A673 (cell line): ENCODE measurements around the gene TMEM26. TPM values are rescaled to one million over a fixed set of nuclear protein-coding genes. Genes with fewer than 3 reads are reported as not detected.

Experiments
- BruUV-seq: library from RNA; stranded (reverse); fragments of 400-500 nt; replicated peaks from 2 replicates; lab custom pipeline; 2021; lab: Mats Ljungman, UMichigan
- CTCF ChIA-PET: fragments of 300-600 bp; sonication (Branson Sonifier 250); formaldehyde crosslinking; loops from one replicate; lab custom pipeline; 2022; ENCODE audit warnings: antibody characterized with exemption; lab: Charles Lee
- POLR2A ChIA-PET: fragments of 300-600 bp; sonication (Branson Sonifier 250); formaldehyde crosslinking; loops from one replicate; lab custom pipeline; 2022; ENCODE audit warnings: antibody characterized with exemption; ENCODE audit not compliant: low non-redundant PET; lab: Charles Lee
- DNase-seq: peaks from one replicate; pipeline ENCODE4 v3.0.0-alpha.2; 2015; ENCODE audit warnings: low spot score
- H3K27ac ChIP-seq: fragments of 200-600 bp; sonication (generic); 2 replicates; pipeline ENCODE4 v1.5.1; 2016; ENCODE audit warnings: mixed run types, low read depth, mild to moderate bottlenecking, mixed read lengths, antibody characterized with exemption, low read length; ENCODE audit not compliant: poor library complexity, severe bottlenecking
- H3K27me3 ChIP-seq: fragments of 200-600 bp; sonication (generic); replicated peaks from 2 replicates; pipeline ENCODE4 v1.6.1; 2017; ENCODE audit warnings: mixed run types, low read depth, mild to moderate bottlenecking, mixed read lengths, antibody characterized with exemption, low read length; ENCODE audit not compliant: insufficient read depth, poor library complexity
- H3K36me3 ChIP-seq: fragments of 200-600 bp; sonication (generic); 2 replicates; pipeline ENCODE4 v1.6.1; 2016; ENCODE audit warnings: mixed run types, mild to moderate bottlenecking, mixed read lengths, antibody characterized with exemption, low read length; ENCODE audit not compliant: insufficient read depth, poor library complexity, severe bottlenecking
- H3K4me1 ChIP-seq: fragments of 200-600 bp; sonication (generic); 2 replicates; pipeline ENCODE4 v1.6.1; 2017; ENCODE audit warnings: mixed run types, mild to moderate bottlenecking, mixed read lengths, antibody characterized with exemption, low read length; ENCODE audit not compliant: insufficient read depth, poor library complexity, severe bottlenecking
- H3K4me3 ChIP-seq: fragments of 200-600 bp; sonication (generic); 2 replicates; pipeline ENCODE4 v1.5.1; 2016; ENCODE audit warnings: low read depth, mixed run types, mild to moderate bottlenecking, mixed read lengths, low read length; ENCODE audit not compliant: poor library complexity, severe bottlenecking
- H3K9me3 ChIP-seq: fragments of 200-600 bp; sonication (generic); 2 replicates; pipeline ENCODE4 v1.6.1; 2016; ENCODE audit warnings: mixed run types, low read depth, mild to moderate bottlenecking, mixed read lengths, antibody characterized with exemption, low read length; ENCODE audit not compliant: poor library complexity, severe bottlenecking
- CTCF ChIP-seq: fragments of 300-800, 200-600 bp; sonication (generic); conservative IDR thresholded peaks from 2 replicates; pipeline ENCODE4 v1.5.1; 2017; ENCODE audit warnings: low read depth, mild to moderate bottlenecking, antibody characterized with exemption, low read length, moderate library complexity, mixed read lengths
- EZH2 ChIP-seq: fragments of 200-600 bp; sonication (generic); IDR thresholded peaks from 2 replicates; pipeline ENCODE4 v1.6.1; 2017; ENCODE audit warnings: borderline replicate concordance, low read depth, mild to moderate bottlenecking, mixed read lengths, antibody characterized with exemption, low read length; ENCODE audit not compliant: poor library complexity, severe bottlenecking
- intact Hi-C: fragments of 100-400 bp; cut with micrococcal nuclease; formaldehyde crosslinking; loops from one replicate; pipeline ENCODE4 v1.10.0; 2022; ENCODE audit not compliant: unreplicated experiment
- total RNA-seq: library from RNA; stranded (reverse); gene quantifications from 2 replicates; pipeline ENCODE4 v1.2.3, GENCODE V29; 2021

TMEM26 gene
- total RNA-seq, 1 experiment from 2014 or later = not detected

DNA sequence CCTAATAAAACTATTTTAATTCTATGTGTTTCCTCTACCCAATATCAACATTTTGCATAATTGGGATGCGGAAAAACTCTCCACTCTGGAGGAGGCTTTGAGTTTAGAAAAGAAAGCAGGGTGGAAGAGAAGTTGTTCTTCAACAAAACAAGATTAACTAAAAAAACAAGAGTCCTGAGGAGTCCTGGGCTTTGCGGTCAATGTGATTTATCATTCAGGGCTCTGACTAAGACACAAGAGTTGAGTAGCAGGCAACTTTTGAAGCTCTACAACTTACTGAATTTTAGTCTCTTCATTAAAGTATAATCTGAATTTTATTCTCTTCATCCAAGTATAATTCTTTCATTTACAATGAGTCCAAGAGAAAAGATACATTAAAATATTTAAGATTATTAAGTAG lies 18.3 kb upstream of the TMEM26 start:
- Histone ChIP-seq H3K27me3 (no peaks in the 10 kb centered on the region), H3K27ac (no peak overlapping the region), H3K4me1 (peaks cover 4% of the 10 kb centered on the region), H3K36me3 (no peaks in the 10 kb centered on the region), H3K4me3 (no peak overlapping the region), H3K9me3 (no peaks in the 10 kb centered on the region)
- TF ChIP-seq CTCF (no peak), EZH2 (no peak)
- no TSS peak for BruUV-seq
- ChIA-PET CTCF (no interaction called here), POLR2A (no interaction called here)
- intact Hi-C loops = no loop called here
- DNase-seq = no peak

DNA sequence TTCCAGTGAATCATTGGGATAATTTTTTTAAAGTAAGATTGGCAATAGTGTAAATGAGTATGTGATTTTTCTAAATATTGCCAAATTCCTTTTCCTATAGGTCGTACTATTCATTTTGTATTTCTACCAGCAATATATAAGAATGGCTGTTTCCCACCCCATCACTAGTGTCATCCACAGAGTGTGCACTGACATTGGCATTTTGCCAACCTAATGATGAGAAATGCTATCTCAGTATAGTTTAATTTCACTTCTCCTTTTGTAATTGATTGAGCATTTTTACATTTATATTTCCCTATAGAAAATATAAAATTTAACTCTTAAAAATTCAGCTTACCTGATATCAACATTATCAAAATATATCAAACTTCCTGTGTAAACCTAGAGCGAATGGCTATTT lies 17.6 kb upstream of the TMEM26 start:
- Histone ChIP-seq H3K9me3 (no peaks in the 10 kb centered on the region), H3K4me3 (no peak overlapping the region), H3K36me3 (no peaks in the 10 kb centered on the region), H3K27me3 (no peaks in the 10 kb centered on the region), H3K27ac (no peak overlapping the region), H3K4me1 (peaks cover 4% of the 10 kb centered on the region)
- TF ChIP-seq CTCF (no peak), EZH2 (no peak)
- no peak for DNase-seq
- CTCF ChIA-PET = no interaction called here
- intact Hi-C loops = no loop called here
- POLR2A ChIA-PET = no interaction called here
- no TSS peak for BruUV-seq

GRCh38 chr10:61465901-61466632 lies 12.9 kb upstream of the TMEM26 start:
- intact Hi-C loops = no loop called here
- Histone ChIP-seq H3K36me3 (no peaks in the 10 kb centered on the region), H3K27ac (no peak overlapping the region), H3K9me3 (no peaks in the 10 kb centered on the region), H3K4me3 (no peak overlapping the region), H3K4me1 (peaks cover 4% of the 10 kb centered on the region), H3K27me3 (no peaks in the 10 kb centered on the region)
- ChIA-PET CTCF (no interaction called here), POLR2A (no interaction called here)
- no TSS peak for BruUV-seq
- TF ChIP-seq EZH2 = no peak
- TF ChIP-seq CTCF = no peak; the same call in 1 of the 2 replicates
- DNase-seq = peak; percentile 16
